ENCODE data around the gene MAN1C1.

DNA sequence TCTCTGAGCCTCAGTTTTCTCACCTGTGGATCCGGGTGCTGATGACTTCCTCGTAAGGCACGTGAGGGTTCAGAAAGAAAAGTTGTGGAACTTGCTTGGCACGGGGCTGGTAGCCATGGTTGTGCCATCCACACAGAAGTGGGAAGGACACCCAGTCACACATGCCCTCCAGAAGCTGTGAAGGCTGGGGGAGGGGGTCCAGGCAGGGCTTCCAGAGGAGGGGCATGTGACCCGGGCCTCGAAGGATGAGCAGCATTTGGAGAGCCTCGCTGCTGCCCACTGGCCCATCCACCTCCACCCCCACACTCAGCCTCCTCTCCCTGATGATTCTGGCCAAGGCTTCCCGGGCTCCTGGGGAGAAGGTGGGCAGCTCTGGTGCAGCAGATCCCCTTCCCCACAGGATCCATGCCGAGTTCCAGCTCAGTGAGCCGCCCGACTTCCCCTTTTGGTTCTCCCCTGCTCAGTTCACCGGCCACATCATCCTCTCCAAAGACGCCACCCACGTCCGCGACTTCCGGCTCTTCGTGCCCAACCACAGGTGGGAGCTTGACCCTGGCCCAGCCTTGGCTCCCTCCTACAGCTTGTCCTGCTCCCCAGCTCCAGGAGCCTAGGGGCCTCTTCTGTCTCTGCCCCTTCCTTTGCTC, 192.8 kb downstream of the MAN1C1 start:
- TF ChIP-seq NFIC (IDR thresholded peaks at IDR 0.05) (no peak), EP300 (IDR thresholded peaks at IDR 0.05; ENCODE audit: borderline replicate concordance) (no peak), TAF1 (IDR thresholded peaks at IDR 0.05; ENCODE audit: low read depth) (no peak), EGR1 (IDR thresholded peaks at IDR 0.05) (no peak), CREB1 (IDR thresholded peaks at IDR 0.05; ENCODE audit: low read depth) (no peak), TCF12 (IDR thresholded peaks at IDR 0.05; ENCODE audit: low read depth) (no peak), YY1 (IDR thresholded peaks at IDR 0.05; ENCODE audit: low read depth) (no peak)
- TF ChIP-seq, protein P1, sequence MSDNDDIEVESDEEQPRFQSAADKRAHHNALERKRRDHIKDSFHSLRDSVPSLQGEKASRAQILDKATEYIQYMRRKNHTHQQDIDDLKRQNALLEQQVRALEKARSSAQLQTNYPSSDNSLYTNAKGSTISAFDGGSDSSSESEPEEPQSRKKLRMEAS (IDR thresholded peaks at IDR 0.05): no peak
- TF ChIP-seq, protein P2, sequence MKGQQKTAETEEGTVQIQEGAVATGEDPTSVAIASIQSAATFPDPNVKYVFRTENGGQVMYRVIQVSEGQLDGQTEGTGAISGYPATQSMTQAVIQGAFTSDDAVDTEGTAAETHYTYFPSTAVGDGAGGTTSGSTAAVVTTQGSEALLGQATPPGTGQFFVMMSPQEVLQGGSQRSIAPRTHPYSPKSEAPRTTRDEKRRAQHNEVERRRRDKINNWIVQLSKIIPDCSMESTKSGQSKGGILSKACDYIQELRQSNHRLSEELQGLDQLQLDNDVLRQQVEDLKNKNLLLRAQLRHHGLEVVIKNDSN (IDR thresholded peaks at IDR 0.05): no peak
- TF ChIP-seq, protein P3, sequence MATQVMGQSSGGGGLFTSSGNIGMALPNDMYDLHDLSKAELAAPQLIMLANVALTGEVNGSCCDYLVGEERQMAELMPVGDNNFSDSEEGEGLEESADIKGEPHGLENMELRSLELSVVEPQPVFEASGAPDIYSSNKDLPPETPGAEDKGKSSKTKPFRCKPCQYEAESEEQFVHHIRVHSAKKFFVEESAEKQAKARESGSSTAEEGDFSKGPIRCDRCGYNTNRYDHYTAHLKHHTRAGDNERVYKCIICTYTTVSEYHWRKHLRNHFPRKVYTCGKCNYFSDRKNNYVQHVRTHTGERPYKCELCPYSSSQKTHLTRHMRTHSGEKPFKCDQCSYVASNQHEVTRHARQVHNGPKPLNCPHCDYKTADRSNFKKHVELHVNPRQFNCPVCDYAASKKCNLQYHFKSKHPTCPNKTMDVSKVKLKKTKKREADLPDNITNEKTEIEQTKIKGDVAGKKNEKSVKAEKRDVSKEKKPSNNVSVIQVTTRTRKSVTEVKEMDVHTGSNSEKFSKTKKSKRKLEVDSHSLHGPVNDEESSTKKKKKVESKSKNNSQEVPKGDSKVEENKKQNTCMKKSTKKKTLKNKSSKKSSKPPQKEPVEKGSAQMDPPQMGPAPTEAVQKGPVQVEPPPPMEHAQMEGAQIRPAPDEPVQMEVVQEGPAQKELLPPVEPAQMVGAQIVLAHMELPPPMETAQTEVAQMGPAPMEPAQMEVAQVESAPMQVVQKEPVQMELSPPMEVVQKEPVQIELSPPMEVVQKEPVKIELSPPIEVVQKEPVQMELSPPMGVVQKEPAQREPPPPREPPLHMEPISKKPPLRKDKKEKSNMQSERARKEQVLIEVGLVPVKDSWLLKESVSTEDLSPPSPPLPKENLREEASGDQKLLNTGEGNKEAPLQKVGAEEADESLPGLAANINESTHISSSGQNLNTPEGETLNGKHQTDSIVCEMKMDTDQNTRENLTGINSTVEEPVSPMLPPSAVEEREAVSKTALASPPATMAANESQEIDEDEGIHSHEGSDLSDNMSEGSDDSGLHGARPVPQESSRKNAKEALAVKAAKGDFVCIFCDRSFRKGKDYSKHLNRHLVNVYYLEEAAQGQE (IDR thresholded peaks at IDR 0.05; ENCODE audit: low read depth): no peak
